ENCODE results near the gene GNGT1.

Gene GNGT1

GRCh38 chr7:93895859-93896600, 10.3 kb upstream of the GNGT1 start:
- ATAC-seq: no peak
- TF ChIP-seq OSR1 (CRISPR knock-in tag; IDR thresholded peaks at IDR 0.05) (no peak), POU6F1 (CRISPR knock-in tag; IDR thresholded peaks at IDR 0.05; ENCODE audit: borderline replicate concordance, low read depth) (no peak), TOX (CRISPR knock-in tag; IDR thresholded peaks at IDR 0.05; ENCODE audit: borderline replicate concordance) (no peak), SNAI2 (CRISPR knock-in tag; IDR thresholded peaks at IDR 0.05) (no peak), CSDC2 (CRISPR knock-in tag; IDR thresholded peaks at IDR 0.05) (no peak), GLIS3 (CRISPR knock-in tag; IDR thresholded peaks at IDR 0.05) (no peak), ESRRG (CRISPR knock-in tag; IDR thresholded peaks at IDR 0.05) (no peak), ZNF70 (CRISPR knock-in tag; IDR thresholded peaks at IDR 0.05) (no peak), CSRNP3 (CRISPR knock-in tag; IDR thresholded peaks at IDR 0.05) (no peak), ISL1 (CRISPR knock-in tag; IDR thresholded peaks at IDR 0.05) (no peak)

- TF ChIP-seq ZNF70 (CRISPR knock-in tag; IDR thresholded peaks at IDR 0.05): no peak
- TF ChIP-seq SNAI2 (CRISPR knock-in tag; IDR thresholded peaks at IDR 0.05): no peak
- TF ChIP-seq ZFP3 (CRISPR knock-in tag; IDR thresholded peaks at IDR 0.05): no peak
- no peak for TF ChIP-seq ZNF8 (CRISPR knock-in tag; IDR thresholded peaks at IDR 0.05)
- TF ChIP-seq ZFP30 (CRISPR knock-in tag; IDR thresholded peaks at IDR 0.05): no peak
- TF ChIP-seq CSRNP3 (CRISPR knock-in tag; IDR thresholded peaks at IDR 0.05): no peak
- TF ChIP-seq ISL1 (CRISPR knock-in tag; IDR thresholded peaks at IDR 0.05): no peak
- no peak for TF ChIP-seq POU6F1 (CRISPR knock-in tag; IDR thresholded peaks at IDR 0.05; ENCODE audit: borderline replicate concordance, low read depth)
- TF ChIP-seq ZC3H10 (CRISPR knock-in tag; IDR thresholded peaks at IDR 0.05): no peak
- ATAC-seq: no peak
Observed at GRCh38 chr7:93897680-93898079, 8.7 kb upstream of the GNGT1 start.

- ATAC-seq: peak; percentile 95
- TF ChIP-seq TSHZ2 (CRISPR knock-in tag; IDR thresholded peaks at IDR 0.05) (no peak), ESRRG (CRISPR knock-in tag; IDR thresholded peaks at IDR 0.05) (no peak), ZNF8 (CRISPR knock-in tag; IDR thresholded peaks at IDR 0.05) (no peak), PATZ1 (CRISPR knock-in tag; IDR thresholded peaks at IDR 0.05; ENCODE audit: borderline replicate concordance) (no peak), RARB (CRISPR knock-in tag; IDR thresholded peaks at IDR 0.05) (no peak), TOX (CRISPR knock-in tag; IDR thresholded peaks at IDR 0.05; ENCODE audit: borderline replicate concordance) (no peak), CSDC2 (CRISPR knock-in tag; IDR thresholded peaks at IDR 0.05) (no peak), POU6F1 (CRISPR knock-in tag; IDR thresholded peaks at IDR 0.05; ENCODE audit: borderline replicate concordance, low read depth) (no peak), CSRNP3 (CRISPR knock-in tag; IDR thresholded peaks at IDR 0.05) (no peak), OSR1 (CRISPR knock-in tag; IDR thresholded peaks at IDR 0.05) (no peak), CREB5 (CRISPR knock-in tag; IDR thresholded peaks at IDR 0.05; ENCODE audit: low read depth) (no peak), BACH2 (CRISPR knock-in tag; IDR thresholded peaks at IDR 0.05; ENCODE audit: borderline replicate concordance) (no peak), SNAI2 (CRISPR knock-in tag; IDR thresholded peaks at IDR 0.05) (no peak)
Observed at GRCh38 chr7:93902777-93903423, 3.5 kb upstream of the GNGT1 start.

Measured in SK-N-SH treated with all-trans-retinoic acid at 6 μM for 48 hours (cell line).